H9 (cell line): ENCODE measurements around the gene CEP41. TPM values are rescaled to one million over a fixed set of nuclear protein-coding genes. Genes with fewer than 3 reads are reported as not detected.

Experiments
- DNase-seq: peaks from one replicate; pipeline ENCODE4 v3.0.0-alpha.2; 2017
- H2AFZ ChIP-seq: one replicate; pipeline ENCODE4 v1.6.1; 2013; ENCODE audit warnings: mild to moderate bottlenecking, low read length, control low read depth, moderate library complexity
- H2AK5ac ChIP-seq: 2 replicates; pipeline ENCODE4 v1.6.1; 2013; ENCODE audit warnings: low read length, control low read depth, mixed read lengths; ENCODE audit not compliant: insufficient read length
- H2BK120ac ChIP-seq: one replicate; pipeline ENCODE4 v1.6.1; 2013; ENCODE audit warnings: low read depth, mild to moderate bottlenecking, low read length, control low read depth, inconsistent platforms; ENCODE audit not compliant: poor library complexity, severe bottlenecking
- H2BK12ac ChIP-seq: 2 replicates; pipeline ENCODE4 v1.6.1; 2013; ENCODE audit warnings: low read length, control low read depth, mixed read lengths, low read depth; ENCODE audit not compliant: insufficient read length
- H2BK15ac ChIP-seq: 2 replicates; pipeline ENCODE4 v1.6.1; 2013; ENCODE audit warnings: low read depth, low read length, control low read depth
- H2BK20ac ChIP-seq: one replicate; pipeline ENCODE4 v1.6.1; 2013; ENCODE audit warnings: low read depth, mild to moderate bottlenecking, low read length, control low read depth, inconsistent platforms; ENCODE audit not compliant: poor library complexity, severe bottlenecking
- H2BK5ac ChIP-seq: 2 replicates; pipeline ENCODE4 v1.6.1; 2013; ENCODE audit warnings: low read length, control low read depth, mixed read lengths; ENCODE audit not compliant: insufficient read length
- H3K14ac ChIP-seq: 2 replicates; pipeline ENCODE4 v1.6.1; 2013; ENCODE audit warnings: low read length, control low read depth; ENCODE audit not compliant: insufficient read depth
- H3K18ac ChIP-seq: 2 replicates; pipeline ENCODE4 v1.6.1; 2013; ENCODE audit warnings: low read depth, mild to moderate bottlenecking, mixed read lengths, low read length, control low read depth; ENCODE audit not compliant: insufficient read length
- H3K23ac ChIP-seq: 2 replicates; pipeline ENCODE4 v1.6.1; 2013; ENCODE audit warnings: low read length, control low read depth, mixed read lengths, low read depth; ENCODE audit not compliant: insufficient read length
- H3K23me2 ChIP-seq: 2 replicates; pipeline ENCODE4 v1.6.1; 2013; ENCODE audit warnings: low read depth, mild to moderate bottlenecking, mixed read lengths, low read length, control low read depth; ENCODE audit not compliant: insufficient read length, poor library complexity, severe bottlenecking
- H3K27ac ChIP-seq: 2 replicates; pipeline ENCODE4 v1.5.1; 2013; ENCODE audit warnings: low read length, control low read depth, mixed read lengths, low read depth; ENCODE audit not compliant: insufficient read length
- H3K27me3 ChIP-seq: 2 replicates; pipeline ENCODE4 v1.6.1; 2013; ENCODE audit warnings: low read length, control low read depth, inconsistent platforms; ENCODE audit not compliant: insufficient read depth
- H3K4ac ChIP-seq: 2 replicates; pipeline ENCODE4 v1.6.1; 2013; ENCODE audit warnings: low read depth, mild to moderate bottlenecking, control low read depth, inconsistent platforms, low read length, moderate library complexity
- H3K4me1 ChIP-seq: 2 replicates; pipeline ENCODE4 v1.6.1; 2013; ENCODE audit warnings: low read length, control low read depth, inconsistent platforms; ENCODE audit not compliant: insufficient read depth
- H3K4me2 ChIP-seq: 2 replicates; pipeline ENCODE4 v1.6.1; 2013; ENCODE audit warnings: low read length, control low read depth, mixed read lengths; ENCODE audit not compliant: insufficient read length, insufficient read depth
- H3K56ac ChIP-seq: 2 replicates; pipeline ENCODE4 v1.6.1; 2013; ENCODE audit warnings: low read depth, mild to moderate bottlenecking, mixed read lengths, low read length, control low read depth; ENCODE audit not compliant: insufficient read length
- H3K79me1 ChIP-seq: 2 replicates; pipeline ENCODE4 v1.6.1; 2013; ENCODE audit warnings: low read depth, mild to moderate bottlenecking, moderate library complexity, low read length, control low read depth, inconsistent platforms; ENCODE audit not compliant: insufficient read depth, poor library complexity, severe bottlenecking
- H3K79me2 ChIP-seq: 2 replicates; pipeline ENCODE4 v1.6.1; 2013; ENCODE audit warnings: low read length, control low read depth, inconsistent platforms; ENCODE audit not compliant: insufficient read depth
- H3K9ac ChIP-seq: 2 replicates; pipeline ENCODE4 v1.6.1; 2013; ENCODE audit warnings: low read length, control low read depth, mixed read lengths; ENCODE audit not compliant: insufficient read length; ENCODE audit errors: extremely low read depth
- H3K9me3 ChIP-seq: one replicate; pipeline ENCODE4 v1.6.1; 2013; ENCODE audit warnings: low read depth, low read length, inconsistent platforms; ENCODE audit not compliant: control insufficient read depth
- H3T11ph ChIP-seq: one replicate; pipeline ENCODE4 v1.6.1; 2013; ENCODE audit warnings: mild to moderate bottlenecking, low read length, control low read depth, inconsistent platforms
- H4K20me1 ChIP-seq: one replicate; pipeline ENCODE4 v1.6.1; 2013; ENCODE audit not compliant: control insufficient read depth, insufficient read length, insufficient read depth
- H4K5ac ChIP-seq: 2 replicates; pipeline ENCODE4 v1.6.1; 2013; ENCODE audit warnings: low read depth, mild to moderate bottlenecking, mixed read lengths, low read length, control low read depth; ENCODE audit not compliant: insufficient read length
- H4K8ac ChIP-seq: replicated peaks from 2 replicates; pipeline ENCODE4 v1.6.1; 2013; ENCODE audit warnings: low read length, control low read depth, mixed read lengths, low read depth; ENCODE audit not compliant: insufficient read length
- H4K91ac ChIP-seq: 2 replicates; pipeline ENCODE4 v1.6.1; 2013; ENCODE audit warnings: low read depth, mild to moderate bottlenecking, moderate library complexity, mixed read lengths, low read length, control low read depth; ENCODE audit not compliant: insufficient read length
- H3K27ac Mint-ChIP-seq, 3 experiments: 2 replicates in 2 of 3; 3 replicates in 1 of 3; pipeline ENCODE4 v1.8.0; 2020 to 2021; ENCODE audit warnings: mixed read lengths in 3 of 3, mild to moderate bottlenecking in 1 of 3, moderate library complexity in 1 of 3
- H3K27me3 Mint-ChIP-seq: 2 replicates; pipeline ENCODE4 v1.8.0; 2021; ENCODE audit warnings: low read depth, mild to moderate bottlenecking, moderate library complexity, mixed read lengths
- H3K36me3 Mint-ChIP-seq, 3 experiments: 2 replicates in 2 of 3; 3 replicates in 1 of 3; pipeline ENCODE4 v1.8.0; 2020 to 2021; ENCODE audit warnings: low read depth in 3 of 3, mixed read lengths in 3 of 3; ENCODE audit not compliant: insufficient read depth in 1 of 3
- H3K4me1 Mint-ChIP-seq, 2 experiments: 2 replicates each; pipeline ENCODE4 v1.8.0; 2020; ENCODE audit warnings: mixed read lengths in 2 of 2
- H3K4me3 Mint-ChIP-seq, 2 experiments: 2 replicates in 1 of 2; 3 replicates in 1 of 2; pipeline ENCODE4 v1.8.0; 2020 to 2021; ENCODE audit warnings: mild to moderate bottlenecking in 2 of 2, mixed read lengths in 2 of 2, moderate library complexity in 1 of 2
- H3K9me3 Mint-ChIP-seq, 2 experiments: 2 replicates in 1 of 2; 3 replicates in 1 of 2; pipeline ENCODE4 v1.8.0; 2020; ENCODE audit warnings: mild to moderate bottlenecking in 2 of 2, mixed read lengths in 2 of 2, moderate library complexity in 1 of 2
- CTCF ChIP-seq: fragments of 200-600 bp; sonication (generic); conservative IDR thresholded peaks from 3 replicates; pipeline ENCODE4 v1.8.0; 2021; ENCODE audit warnings: antibody characterized with exemption, mild to moderate bottlenecking
- WGBS: extraction: QIAGEN DNeasy Blood & Tissue Kit; methylation state at CpG from one replicate; pipeline ENCODE4 v1.1.7; 2013; ENCODE audit warnings: missing lambda C conversion rate, low lambda C conversion rate, mixed read lengths; ENCODE audit not compliant: insufficient read length; ENCODE audit errors: extremely low coverage; 5-methylcytosine and 5-hydroxymethylcytosine counted together
- total RNA-seq: library from RNA; stranded (reverse); gene quantifications from 2 replicates; pipeline ENCODE4 v1.2.1, GENCODE V29; 2021

CEP41 gene
- total RNA-seq, 1 experiment from 2014 or later, result 9.7 TPM

GRCh38 chr7:130483031-130483430 lies 42.2 kb upstream of the CEP41 start:
- DNase-seq, result no peak
- Histone ChIP-seq H3K9me3 (no peaks in the 10 kb centered on the region), H2BK15ac (no peak overlapping the region), H2AFZ (no peak overlapping the region), H4K91ac (no peak overlapping the region), H4K5ac (no peak overlapping the region), H3K4ac (no peak overlapping the region), H3K79me1 (no peaks in the 10 kb centered on the region), H4K20me1 (no peaks in the 10 kb centered on the region), H2BK120ac (no peak overlapping the region), H3K14ac (no peak overlapping the region), H4K8ac (no peak overlapping the region), H3K9ac (no peak overlapping the region), H3T11ph (no peak overlapping the region), H3K23me2 (peaks cover 9% of the 10 kb centered on the region), H3K18ac (no peak overlapping the region), H3K4me2 (no peak overlapping the region), H3K79me2 (no peaks in the 10 kb centered on the region), H2AK5ac (no peak overlapping the region), H3K23ac (no peak overlapping the region), H2BK12ac (no peak overlapping the region), H3K56ac (no peak overlapping the region), H2BK20ac (no peak overlapping the region), H2BK5ac (no peak overlapping the region), H3K27me3 (no peaks in the 10 kb centered on the region), H3K4me1 (no peaks in the 10 kb centered on the region), H3K27ac (no peak overlapping the region)
- Mint-ChIP-seq H3K36me3 (peaks cover 4 to 7% (median 5%) of the 10 kb centered on the region in 3 experiments; a peak in 6 of 7 replicates), H3K9me3 (peaks cover 2 to 5% of the 10 kb centered on the region in 2 experiments; a peak in 3 of 5 replicates), H3K27ac (no peak overlapping the region), H3K4me3 (no peak overlapping the region), H3K27me3 (peaks cover 38% of the 10 kb centered on the region), H3K4me1 (peaks cover 7 to 16% of the 10 kb centered on the region in 2 experiments)
- WGBS, result no CpG with 5 or more reads among the region's 3 CpGs
- TF ChIP-seq CTCF, result no peak
